GM19238 (cell line): Measurements from ENCODE around the gene ETNK1.
"Not testable (repeated sequence)": the region's sequence is repeated elsewhere in the genome, so short reads cannot be mapped to it uniquely, and the experiment has no call there.

ENCODE experiments used
- DNase-seq: peaks from one replicate; pipeline ENCODE4 v3.0.0; 2011; ENCODE audit warnings: low spot score; ENCODE audit not compliant: insufficient read length

ETNK1 gene

GRCh38 chr12:22686193-22686592 lies 61.2 kb downstream of the ETNK1 start:
- no peak for DNase-seq

DNA sequence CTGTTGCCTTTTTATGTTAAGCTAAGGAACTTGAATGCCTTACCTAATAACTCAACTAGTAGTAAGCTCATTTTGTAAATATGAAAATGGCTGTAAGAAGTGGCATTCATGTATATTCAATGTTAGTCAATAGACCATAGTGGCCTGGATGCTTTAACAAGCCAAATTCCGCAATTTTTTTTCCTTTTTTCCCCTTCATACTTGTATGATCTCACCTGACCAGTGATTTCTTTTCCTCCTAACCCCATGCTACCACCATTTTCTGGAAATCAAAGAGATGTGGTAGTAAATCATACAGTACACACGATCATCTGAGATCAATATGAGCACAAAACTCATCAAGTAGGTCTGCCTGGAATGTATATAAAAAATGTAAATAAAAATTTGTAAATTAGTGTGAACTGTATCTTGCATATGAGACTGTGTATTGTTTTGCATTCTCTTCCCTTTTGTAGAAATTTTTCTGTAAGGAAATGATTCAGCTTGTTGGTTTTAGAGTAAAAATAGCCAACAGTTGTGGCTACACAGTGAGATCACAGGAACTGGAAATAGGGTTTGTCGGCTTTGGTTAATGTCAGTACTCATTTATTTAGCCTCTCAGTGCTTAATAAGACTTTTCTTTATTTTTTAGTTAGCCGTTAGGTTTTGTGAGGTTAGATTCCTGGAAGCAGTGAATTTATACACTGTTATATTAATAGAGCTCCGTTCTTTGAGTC lies 62.5 kb downstream of the ETNK1 start:
- DNase-seq, result no peak

DNA sequence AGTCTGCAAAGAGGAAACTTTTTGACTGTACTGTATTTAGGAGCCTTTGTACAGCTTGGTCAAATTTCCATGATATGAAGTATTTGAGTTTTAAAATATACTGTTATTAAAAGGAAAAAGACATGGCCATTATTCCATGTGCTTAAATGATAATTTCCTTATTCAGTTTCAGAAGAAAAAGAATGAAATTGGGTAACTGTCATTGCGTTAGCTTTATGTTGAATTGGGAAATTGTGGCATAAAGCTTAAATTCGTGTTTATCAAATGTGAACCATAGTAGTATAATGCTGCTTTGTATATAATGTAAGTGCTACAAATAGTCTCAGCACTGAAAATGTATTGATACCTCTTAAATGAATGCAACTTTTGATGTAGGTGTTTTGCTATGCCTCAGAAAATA lies 64.9 kb downstream of the ETNK1 start:
- no peak for DNase-seq

DNA sequence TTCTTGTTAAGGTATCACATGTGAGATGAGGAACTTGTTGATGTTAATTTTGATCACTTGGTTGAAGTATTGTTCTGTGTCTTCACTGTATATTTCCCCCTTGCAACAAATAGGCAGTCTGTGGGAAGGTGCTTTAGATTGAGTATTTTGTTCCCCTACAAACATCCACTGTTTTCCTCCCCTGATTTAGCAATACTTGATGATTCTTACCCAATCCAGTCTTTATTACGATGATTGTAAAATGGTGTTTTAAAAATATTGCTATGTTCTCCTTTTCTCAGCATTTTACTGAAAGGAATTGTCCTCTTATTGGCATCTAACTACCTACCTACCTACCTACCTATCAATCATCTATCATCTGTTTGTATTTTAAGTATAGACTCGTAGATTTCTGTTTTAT lies 66.3 kb downstream of the ETNK1 start:
- no peak for DNase-seq

DNA sequence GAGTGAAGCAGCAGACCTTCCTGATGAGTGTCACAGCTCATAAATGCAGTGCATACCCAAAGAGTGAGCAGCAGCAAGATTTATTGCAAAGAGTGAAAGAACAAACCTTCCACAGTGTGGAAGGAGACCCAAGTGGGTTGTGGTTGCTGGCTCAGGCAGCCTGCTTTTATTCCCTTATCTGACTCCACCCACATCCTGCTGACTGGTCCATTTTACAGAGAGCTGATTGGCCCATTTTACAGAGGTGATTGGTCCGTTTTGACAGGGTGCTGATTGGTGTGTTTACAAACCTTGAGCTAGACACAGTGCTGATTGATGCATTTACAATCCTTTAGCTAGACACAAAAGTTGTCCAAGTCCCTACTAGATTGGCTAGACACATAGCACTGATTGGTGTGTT lies 67.5 kb downstream of the ETNK1 start:
- not testable (repeated sequence) for DNase-seq

DNA sequence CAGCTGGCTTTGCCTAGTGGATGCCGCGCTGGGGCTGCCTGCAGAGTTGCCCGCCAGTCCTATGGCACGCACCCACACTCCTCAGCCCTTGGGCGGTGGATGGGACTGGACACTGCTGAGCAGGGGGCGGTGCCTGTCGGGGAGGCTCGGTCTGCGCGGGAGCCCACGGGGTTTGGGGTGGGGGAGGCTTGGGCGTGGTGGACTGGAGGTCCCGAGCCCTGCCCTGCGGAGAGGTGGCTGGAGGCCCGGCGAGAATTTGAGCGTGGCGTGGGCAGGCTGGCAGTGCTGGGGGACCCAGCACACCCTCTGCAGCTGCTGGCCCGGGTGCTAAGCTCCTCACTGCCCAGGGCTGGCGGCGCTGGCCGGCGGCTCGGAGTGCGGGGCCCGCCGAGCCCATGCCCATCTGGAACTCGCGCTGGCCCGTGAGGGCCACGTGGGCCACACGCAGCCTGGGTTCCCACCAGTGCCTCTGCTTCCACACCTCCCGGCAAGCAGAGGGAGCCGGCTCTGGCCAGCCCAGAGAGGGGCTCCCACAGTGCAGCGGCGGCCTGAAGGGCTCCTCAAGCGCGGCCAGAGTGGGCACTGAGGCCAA lies 68.1 kb downstream of the ETNK1 start:
- no peak for DNase-seq

- DNase-seq, result no peak
Measured at GRCh38 chr12:22698576-22698975, 73.6 kb downstream of the ETNK1 start.

GRCh38 chr12:22699705-22700104 lies 74.7 kb downstream of the ETNK1 start:
- not testable (repeated sequence) for DNase-seq

- DNase-seq, result no peak
Measured at GRCh38 chr12:22700106-22700505, 75.1 kb downstream of the ETNK1 start.

DNA sequence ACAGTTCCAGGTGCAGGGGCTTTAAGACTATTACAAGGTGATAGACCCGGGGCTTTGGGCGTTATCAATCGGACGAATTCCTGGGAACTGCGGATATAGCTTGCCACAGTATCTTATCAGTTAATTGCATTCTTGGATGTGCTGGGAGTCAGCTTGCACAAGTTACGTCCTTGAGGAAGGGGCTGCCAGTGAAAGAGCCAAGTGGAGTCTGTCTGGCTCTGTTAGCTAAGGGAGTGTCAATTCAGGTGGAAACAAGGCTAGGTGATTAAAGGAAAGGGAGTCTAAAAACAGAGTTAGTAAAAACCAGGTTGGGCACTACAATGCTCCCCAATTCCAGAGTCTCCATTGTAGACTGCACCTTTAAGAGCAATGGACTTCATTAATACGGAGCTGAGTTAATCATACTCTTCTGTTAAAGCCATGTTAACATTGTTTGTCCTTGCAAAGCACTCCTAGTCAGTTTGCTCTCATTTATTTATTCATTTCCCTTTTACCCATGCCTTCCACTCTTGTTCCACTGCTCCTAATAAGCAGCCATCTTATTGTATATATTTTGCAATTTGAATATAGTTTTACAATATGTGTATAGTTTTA lies 76.3 kb downstream of the ETNK1 start:
- DNase-seq, result not testable (repeated sequence)

DNA sequence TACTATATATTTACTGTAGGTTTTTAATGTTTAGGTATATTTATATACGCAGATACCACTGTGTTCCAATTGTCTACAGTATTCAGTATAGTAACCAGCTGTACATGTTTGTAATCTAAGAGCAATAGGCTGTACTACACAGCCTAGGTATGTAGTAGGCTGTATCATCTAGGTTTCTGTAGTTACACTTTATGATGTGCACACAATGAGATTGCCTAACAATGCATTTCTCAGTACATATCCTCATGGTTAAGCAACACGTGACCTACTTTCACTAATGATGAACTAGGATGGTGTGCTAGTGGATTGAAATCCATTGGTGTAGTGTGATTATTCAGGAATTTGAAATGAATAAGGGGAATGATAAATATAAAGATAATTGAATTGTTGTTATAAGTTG lies 77.7 kb downstream of the ETNK1 start:
- DNase-seq, result no peak

GRCh38 chr12:22709292-22709691 lies 84.3 kb downstream of the ETNK1 start:
- peak; percentile 4 for DNase-seq

DNA sequence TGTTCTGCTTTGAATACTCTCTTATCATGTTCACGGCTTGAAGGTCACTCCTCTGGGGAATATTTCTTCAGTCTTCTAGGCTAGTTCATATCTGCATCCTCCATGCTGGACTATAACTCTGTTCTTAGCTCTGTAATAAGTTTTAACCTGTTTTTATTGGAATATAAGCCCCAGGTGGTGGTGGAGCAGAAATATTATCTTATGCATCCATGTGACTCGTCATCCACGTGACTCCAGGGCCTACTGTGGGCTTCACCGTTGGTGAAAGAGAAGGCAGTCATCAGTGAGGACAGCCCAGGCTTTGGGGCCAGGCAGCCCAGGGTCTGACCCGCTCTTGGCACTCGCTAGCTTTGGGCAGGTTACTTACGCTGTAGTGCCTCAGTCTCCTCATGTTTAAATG lies 87.1 kb downstream of the ETNK1 start:
- no peak for DNase-seq

- no peak for DNase-seq
Measured at GRCh38 chr12:22715254-22715653, 90.3 kb downstream of the ETNK1 start.

GRCh38 chr12:22719745-22720144 lies 94.8 kb downstream of the ETNK1 start:
- no peak for DNase-seq

- DNase-seq, result no peak
Measured at GRCh38 chr12:22722081-22722480, 97.1 kb downstream of the ETNK1 start.

GRCh38 chr12:22722779-22723178 lies 97.8 kb downstream of the ETNK1 start:
- DNase-seq, result no peak

DNA sequence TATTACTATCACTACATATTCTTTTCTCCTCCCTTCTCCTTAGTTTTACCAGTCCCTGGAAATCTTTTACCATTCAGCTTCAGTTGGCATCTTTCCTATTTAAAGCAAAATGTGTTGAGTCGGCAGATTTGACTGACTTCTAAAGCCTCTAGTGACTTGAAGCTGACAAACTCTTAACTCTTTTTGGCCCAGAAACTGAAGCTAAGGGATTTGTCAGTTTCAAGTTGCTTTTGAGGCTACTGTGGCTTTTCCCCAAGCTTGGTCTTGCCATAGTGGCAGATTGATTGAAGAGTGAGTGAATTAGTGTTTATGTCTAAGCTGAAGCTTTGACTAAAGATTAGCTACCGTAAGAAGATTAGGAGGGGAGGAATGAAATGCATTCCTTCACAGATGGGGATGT lies 104.0 kb downstream of the ETNK1 start:
- DNase-seq, result no peak

- DNase-seq, result no peak
Measured at GRCh38 chr12:22729431-22729956, 104.5 kb downstream of the ETNK1 start.

- DNase-seq, result no peak
Measured at GRCh38 chr12:22729957-22730443, 105.0 kb downstream of the ETNK1 start.

- DNase-seq, result no peak
Measured at GRCh38 chr12:22731236-22731635, 106.3 kb downstream of the ETNK1 start.

DNA sequence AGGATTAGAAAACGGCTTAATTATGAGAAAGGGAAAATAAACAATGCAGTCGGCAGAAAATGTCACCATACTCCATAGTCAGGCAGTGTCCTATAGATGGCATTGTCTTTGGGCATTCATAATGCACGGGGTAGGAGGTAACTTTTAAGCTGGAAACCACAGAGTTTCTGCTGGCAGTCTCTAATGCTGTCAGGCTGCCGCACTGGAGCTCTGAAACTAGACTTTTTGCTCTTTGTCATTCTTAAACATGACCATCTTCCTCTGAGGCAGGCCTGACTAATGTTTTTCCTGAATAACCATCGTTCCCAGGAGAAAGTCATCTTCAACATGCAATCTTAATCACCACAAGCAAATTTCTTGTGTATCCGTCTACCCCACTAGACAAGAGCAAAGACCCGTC lies 108.8 kb downstream of the ETNK1 start:
- DNase-seq, result no peak

DNA sequence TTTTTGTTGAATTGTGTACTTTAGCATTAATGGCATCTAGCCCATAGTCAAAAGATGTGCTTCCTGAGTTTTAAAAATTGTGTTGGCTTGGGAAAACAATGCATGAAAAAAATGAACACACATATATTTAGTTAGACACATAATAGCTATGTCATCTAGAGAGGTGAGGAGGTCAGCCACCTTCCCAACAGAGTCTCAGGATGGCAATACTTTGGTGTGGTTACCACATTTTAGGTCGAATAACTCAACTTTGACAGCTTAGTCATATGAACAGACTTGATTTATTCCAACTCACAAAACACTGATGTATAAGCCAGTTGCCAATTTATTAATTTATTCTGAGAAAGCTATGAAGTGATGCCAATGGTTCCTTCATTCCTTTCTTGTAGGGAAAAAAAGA lies 114.0 kb downstream of the ETNK1 start:
- DNase-seq, result no peak
